ENCODE results near the gene MINDY2. TPM values are rescaled to one million over a fixed set of nuclear protein-coding genes. Genes with fewer than 3 reads are reported as not detected.

MINDY2 gene
- polyA plus RNA-seq, 3 donors = 3.4 to 10.9 (median 3.4) TPM

GRCh38 chr15:58732625-58733363, 38.3 kb upstream of the MINDY2 start:
- TF ChIP-seq, protein P1, sequence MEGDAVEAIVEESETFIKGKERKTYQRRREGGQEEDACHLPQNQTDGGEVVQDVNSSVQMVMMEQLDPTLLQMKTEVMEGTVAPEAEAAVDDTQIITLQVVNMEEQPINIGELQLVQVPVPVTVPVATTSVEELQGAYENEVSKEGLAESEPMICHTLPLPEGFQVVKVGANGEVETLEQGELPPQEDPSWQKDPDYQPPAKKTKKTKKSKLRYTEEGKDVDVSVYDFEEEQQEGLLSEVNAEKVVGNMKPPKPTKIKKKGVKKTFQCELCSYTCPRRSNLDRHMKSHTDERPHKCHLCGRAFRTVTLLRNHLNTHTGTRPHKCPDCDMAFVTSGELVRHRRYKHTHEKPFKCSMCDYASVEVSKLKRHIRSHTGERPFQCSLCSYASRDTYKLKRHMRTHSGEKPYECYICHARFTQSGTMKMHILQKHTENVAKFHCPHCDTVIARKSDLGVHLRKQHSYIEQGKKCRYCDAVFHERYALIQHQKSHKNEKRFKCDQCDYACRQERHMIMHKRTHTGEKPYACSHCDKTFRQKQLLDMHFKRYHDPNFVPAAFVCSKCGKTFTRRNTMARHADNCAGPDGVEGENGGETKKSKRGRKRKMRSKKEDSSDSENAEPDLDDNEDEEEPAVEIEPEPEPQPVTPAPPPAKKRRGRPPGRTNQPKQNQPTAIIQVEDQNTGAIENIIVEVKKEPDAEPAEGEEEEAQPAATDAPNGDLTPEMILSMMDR (IDR thresholded peaks at IDR 0.05) = no peak
- peak overlapping the region; percentile 46 to 83 for H3K27ac ChIP-seq (ENCODE audit: low read depth in 1 of 2, low read length in 2 of 2)
- no peaks in the 10 kb centered on the region for H3K27me3 ChIP-seq (ENCODE audit: control insufficient read depth in 2 of 2, insufficient read depth in 2 of 2, low read length in 2 of 2)
- H3K4me3 Mint-ChIP-seq = no peak overlapping the region
- intact Hi-C loops (cut with micrococcal nuclease) = no loop called here
- no peak overlapping the region for H3K4me3 ChIP-seq (replicated peaks in 1 of 3; ENCODE audit: low read depth in 2 of 3, low read length in 3 of 3)
- peaks cover 39 to 51% of the 10 kb centered on the region in 2 donors for H3K4me1 ChIP-seq (ENCODE audit: control insufficient read depth in 1 of 2, insufficient read depth in 2 of 2, low read length in 2 of 2)
- H3K9ac ChIP-seq (ENCODE audit: insufficient read depth, low read length, poor library complexity, severe bottlenecking) = no peak overlapping the region
- H2AFZ ChIP-seq (ENCODE audit: insufficient read depth, low read depth, low read length, poor library complexity, severe bottlenecking) = no peak overlapping the region
- H3K4me1 Mint-ChIP-seq = peaks cover 65% of the 10 kb centered on the region
- H3K9me3 Mint-ChIP-seq = no peaks in the 10 kb centered on the region
- H3K27me3 Mint-ChIP-seq (ENCODE audit: low read depth in 3 of 3) = no peaks in the 10 kb centered on the region
- H3K36me3 ChIP-seq (replicated peaks in 1 of 2; ENCODE audit: control insufficient read depth in 1 of 2, insufficient read depth in 2 of 2, low read length in 2 of 2) = no peaks in the 10 kb centered on the region
- peak overlapping the region; percentile 84 to 96 (median 90) for H3K27ac Mint-ChIP-seq
- peaks cover 5 to 12% of the 10 kb centered on the region in 2 donors for H3K36me3 Mint-ChIP-seq
- H3K79me2 ChIP-seq (ENCODE audit: insufficient read depth, low read length) = peaks cover 100% of the 10 kb centered on the region
- H4K20me1 ChIP-seq (ENCODE audit: insufficient read depth, low read length) = peaks cover 75% of the 10 kb centered on the region
- no peak overlapping the region for H3K4me2 ChIP-seq (replicated peaks; ENCODE audit: extremely low read depth, low read length, poor library complexity, severe bottlenecking)
- H3K9me3 ChIP-seq (replicated peaks in 1 of 2; ENCODE audit: control insufficient read depth in 1 of 2, insufficient read depth in 1 of 2, low read length in 2 of 2) = no peaks in the 10 kb centered on the region
- no peak for DNase-seq
- no CpG with 5 or more reads among the region's 4 CpGs for WGBS (ENCODE audit: insufficient coverage)

- H3K36me3 ChIP-seq (replicated peaks in 1 of 2; ENCODE audit: control insufficient read depth in 1 of 2, insufficient read depth in 2 of 2, low read length in 2 of 2) = no peaks in the 10 kb centered on the region
- peaks cover 55% of the 10 kb centered on the region for H4K20me1 ChIP-seq (ENCODE audit: insufficient read depth, low read length)
- WGBS (ENCODE audit: insufficient coverage) = 100% methylated on average over 2 of the region's 2 CpGs
- H3K27ac Mint-ChIP-seq = peak overlapping the region in 2 of 7 donors; percentile 52 to 79
- no peaks in the 10 kb centered on the region for H3K27me3 Mint-ChIP-seq (ENCODE audit: low read depth in 3 of 3)
- no peaks in the 10 kb centered on the region for H3K9me3 ChIP-seq (replicated peaks in 1 of 2; ENCODE audit: control insufficient read depth in 1 of 2, insufficient read depth in 1 of 2, low read length in 2 of 2)
- peaks cover 97% of the 10 kb centered on the region for H3K79me2 ChIP-seq (ENCODE audit: insufficient read depth, low read length)
- peak overlapping the region in 1 of 2 donors; percentile 13 for H3K27ac ChIP-seq (ENCODE audit: low read depth in 1 of 2, low read length in 2 of 2)
- H3K4me2 ChIP-seq (replicated peaks; ENCODE audit: extremely low read depth, low read length, poor library complexity, severe bottlenecking) = no peak overlapping the region
- H3K36me3 Mint-ChIP-seq = peaks cover 0 to 8% of the 10 kb centered on the region in 2 donors
- TF ChIP-seq, protein P1 (IDR thresholded peaks at IDR 0.05) = no peak
- no peak overlapping the region for H3K4me3 ChIP-seq (replicated peaks in 1 of 3; ENCODE audit: low read depth in 2 of 3, low read length in 3 of 3)
- DNase-seq = no peak
- H3K9me3 Mint-ChIP-seq = no peaks in the 10 kb centered on the region
- H3K4me1 Mint-ChIP-seq = peaks cover 75% of the 10 kb centered on the region
- no peak overlapping the region for H3K4me3 Mint-ChIP-seq
- intact Hi-C loops (cut with micrococcal nuclease) = no loop called here
- no peak overlapping the region for H3K9ac ChIP-seq (ENCODE audit: insufficient read depth, low read length, poor library complexity, severe bottlenecking)
- H3K27me3 ChIP-seq (ENCODE audit: control insufficient read depth in 2 of 2, insufficient read depth in 2 of 2, low read length in 2 of 2) = no peaks in the 10 kb centered on the region
- no peak overlapping the region for H2AFZ ChIP-seq (ENCODE audit: insufficient read depth, low read depth, low read length, poor library complexity, severe bottlenecking)
- H3K4me1 ChIP-seq (ENCODE audit: control insufficient read depth in 1 of 2, insufficient read depth in 2 of 2, low read length in 2 of 2) = peaks cover 53 to 68% of the 10 kb centered on the region in 2 donors
Observed at GRCh38 chr15:58734859-58735258, 36.2 kb upstream of the MINDY2 start.

All from CD14-positive monocyte (primary cell).